K562 (cell line): ENCODE data around the gene ADGRG1. TPM values are rescaled to one million over a fixed set of nuclear protein-coding genes. Genes with fewer than 3 reads are reported as not detected.

ENCODE experiments used
- BHLHE40 ChIP-seq: IDR thresholded peaks from 2 replicates; pipeline ENCODE4 v1.6.1; 2011; ENCODE audit warnings: low read length, improper control_type of control experiment
- NRF1 ChIP-seq, 2 experiments: fragments of 450-650 bp; IDR thresholded peaks in 1 of 2; conservative IDR thresholded peaks in 1 of 2; 2 replicates each; pipeline ENCODE4 v1.6.1; 2014; ENCODE audit warnings: mild to moderate bottlenecking in 2 of 2
- RCOR1 ChIP-seq, 2 experiments: IDR thresholded peaks; 2 replicates each; pipeline ENCODE4 v1.6.1; 2012; ENCODE audit warnings: low read depth in 2 of 2, low read length in 2 of 2, borderline replicate concordance in 1 of 2, improper control_type of control experiment in 1 of 2
- RFX7 ChIP-seq: fragments of 250-450 bp; sonication (Bioruptor Pico); IDR thresholded peaks from 2 replicates; pipeline ENCODE4 v1.5.1; 2021; ENCODE audit warnings: mild to moderate bottlenecking
- THRAP3 ChIP-seq: fragments of 450-650 bp; IDR thresholded peaks from 2 replicates; pipeline ENCODE4 v1.6.1; 2016; ENCODE audit warnings: mild to moderate bottlenecking, inconsistent platforms, borderline replicate concordance
- ZBTB7A ChIP-seq: IDR thresholded peaks from 2 replicates; pipeline ENCODE4 v1.6.1; 2011; ENCODE audit warnings: low read depth, mild to moderate bottlenecking, low read length, moderate library complexity, borderline replicate concordance; ENCODE audit not compliant: control insufficient read depth
- polyA plus RNA-seq, 8 experiments: library from polyadenylated mRNA; depleted of rRNA in 4 of 8; stranded (reverse) in 5 of 8; unstranded in 3 of 8; fragments of >200 nt; fragmentation: Nextera tagmentation in 2 of 8; fragmentation: Illumina TruSeq in 1 of 8; extraction: Ambion mirVana in 2 of 8; extraction: Trizol in 1 of 8; gene quantifications; 2 replicates each; pipeline versions ENCODE4 v1.2.1 to v1.2.3, GENCODE V29; 2011 to 2014; ENCODE audit warnings: inconsistent platforms in 1 of 8, missing spikeins in 1 of 8
- total RNA-seq, 7 experiments: library from RNA; depleted of rRNA in 6 of 7; stranded (reverse); fragments of >200 nt in 6 of 7; fragmentation: Illumina TruSeq in 2 of 7; extraction: Trizol in 2 of 7; gene quantifications; 2 replicates each; pipeline versions ENCODE4 v1.2.1 to v1.2.3, GENCODE V29; 2011 to 2021; ENCODE audit warnings: low replicate concordance in 1 of 7
- TF ChIP-seq, protein P1 (sequence below), 2 experiments: IDR thresholded peaks; 2 replicates each; pipeline ENCODE4 v1.6.1; 2011; ENCODE audit warnings: borderline replicate concordance in 1 of 2, control low read depth in 1 of 2, low read depth in 1 of 2, low read length in 1 of 2, mild to moderate bottlenecking in 1 of 2, mixed read lengths in 1 of 2, moderate library complexity in 1 of 2; ENCODE audit not compliant: insufficient read depth in 1 of 2, insufficient read length in 1 of 2, poor library complexity in 1 of 2, severe bottlenecking in 1 of 2; ENCODE audit errors: extremely low read depth in 1 of 2
- TF ChIP-seq, protein P2 (sequence below): fragments of 250-450 bp; sonication (Bioruptor Pico); IDR thresholded peaks from 2 replicates; pipeline ENCODE4 v1.5.0; 2021; ENCODE audit warnings: mild to moderate bottlenecking, borderline replicate concordance
- TF ChIP-seq, protein P3 (sequence below): fragments of 450-650 bp; IDR thresholded peaks from 2 replicates; pipeline ENCODE4 v1.6.1; 2018; ENCODE audit not compliant: partially characterized antibody
- TF ChIP-seq, protein P4 (sequence below), 3 experiments: IDR thresholded peaks in 2 of 3; conservative IDR thresholded peaks in 1 of 3; 2 replicates each; pipeline ENCODE4 v1.5.1; 2011 to 2012; ENCODE audit warnings: low read length in 3 of 3, mild to moderate bottlenecking in 3 of 3, control low read depth in 2 of 3, improper control_type of control experiment in 1 of 3, inconsistent platforms in 1 of 3, low read depth in 1 of 3, mixed read lengths in 1 of 3, moderate library complexity in 1 of 3; ENCODE audit not compliant: insufficient read depth in 2 of 3

ADGRG1 gene
- total and polyA plus RNA-seq, 9 of the 15 experiments (the other 6 are each of a cell fraction or from before 2014, with no cell fraction given): 0.04 to 0.31 (median 0.16) TPM; not detected in 6

DNA sequence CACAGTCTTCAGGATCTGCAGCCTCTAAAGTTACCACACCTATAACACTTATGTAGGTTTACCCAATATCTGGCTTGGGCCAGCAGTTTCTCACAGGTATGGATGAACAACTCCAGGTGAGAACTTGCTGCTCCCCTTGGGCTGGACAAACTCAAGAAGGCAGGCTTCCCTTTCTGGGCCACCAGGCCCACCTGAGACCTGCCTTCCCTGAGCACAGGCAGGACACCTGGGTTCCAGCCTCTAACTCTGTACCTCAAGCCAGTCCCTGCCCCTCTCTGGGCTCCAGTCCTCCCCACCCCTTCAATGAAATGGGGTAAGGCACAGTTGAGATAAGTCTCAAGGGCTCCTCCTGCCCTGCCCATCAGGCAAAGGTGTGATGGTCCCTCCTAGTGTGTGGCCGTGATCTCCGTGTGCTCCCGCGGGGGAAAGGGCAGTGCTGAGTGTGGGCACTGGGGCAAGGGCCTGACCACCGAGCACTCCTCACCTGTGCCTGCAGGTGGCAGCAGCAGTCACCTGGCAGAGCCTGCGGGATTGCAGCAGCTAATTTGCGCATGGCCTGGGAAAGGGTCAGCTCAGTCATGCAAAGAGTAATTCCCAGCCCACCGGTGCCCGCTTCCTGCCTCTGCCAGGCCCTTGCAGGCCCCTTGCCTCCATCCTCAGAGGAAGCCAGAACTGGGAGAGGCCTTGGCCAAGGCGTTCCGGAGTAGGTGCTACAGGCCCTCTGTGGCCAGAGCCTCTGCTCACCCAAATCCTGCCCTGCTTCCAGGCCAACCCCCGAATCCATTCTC is 28.2 kb upstream of the ADGRG1 start (continued):
- TF ChIP-seq, protein P1, sequence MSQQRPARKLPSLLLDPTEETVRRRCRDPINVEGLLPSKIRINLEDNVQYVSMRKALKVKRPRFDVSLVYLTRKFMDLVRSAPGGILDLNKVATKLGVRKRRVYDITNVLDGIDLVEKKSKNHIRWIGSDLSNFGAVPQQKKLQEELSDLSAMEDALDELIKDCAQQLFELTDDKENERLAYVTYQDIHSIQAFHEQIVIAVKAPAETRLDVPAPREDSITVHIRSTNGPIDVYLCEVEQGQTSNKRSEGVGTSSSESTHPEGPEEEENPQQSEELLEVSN (IDR thresholded peaks at IDR 0.05; ENCODE audit: borderline replicate concordance in 1 of 2, extremely low read depth in 1 of 2, insufficient read depth in 1 of 2, insufficient read length in 1 of 2, low read depth in 1 of 2, low read length in 1 of 2, poor library complexity in 1 of 2, severe bottlenecking in 1 of 2): peak in 1 of 2 experiments; percentile 12
- TF ChIP-seq RFX7 (CRISPR knock-in tag) (no peak), NRF1 (conservative IDR thresholded peaks at IDR 0.05 in 1 of 2, IDR thresholded peaks at IDR 0.05 in 1 of 2) (peak; percentile 36 to 59; a peak in 3 of 4 replicates), BHLHE40 (0 out of 2 replicates have a peak, but pooled peaks have one; percentile 8), ZBTB7A (peak; percentile 61; the same call in 1 of the 2 replicates), RCOR1 (IDR thresholded peaks at IDR 0.05; ENCODE audit: borderline replicate concordance in 1 of 2, low read depth in 2 of 2, low read length in 2 of 2) (0 out of 4 replicates have a peak, but pooled peaks of 1 of the 2 experiments have one; percentile 44), THRAP3 (no peak)
- TF ChIP-seq, protein P2, sequence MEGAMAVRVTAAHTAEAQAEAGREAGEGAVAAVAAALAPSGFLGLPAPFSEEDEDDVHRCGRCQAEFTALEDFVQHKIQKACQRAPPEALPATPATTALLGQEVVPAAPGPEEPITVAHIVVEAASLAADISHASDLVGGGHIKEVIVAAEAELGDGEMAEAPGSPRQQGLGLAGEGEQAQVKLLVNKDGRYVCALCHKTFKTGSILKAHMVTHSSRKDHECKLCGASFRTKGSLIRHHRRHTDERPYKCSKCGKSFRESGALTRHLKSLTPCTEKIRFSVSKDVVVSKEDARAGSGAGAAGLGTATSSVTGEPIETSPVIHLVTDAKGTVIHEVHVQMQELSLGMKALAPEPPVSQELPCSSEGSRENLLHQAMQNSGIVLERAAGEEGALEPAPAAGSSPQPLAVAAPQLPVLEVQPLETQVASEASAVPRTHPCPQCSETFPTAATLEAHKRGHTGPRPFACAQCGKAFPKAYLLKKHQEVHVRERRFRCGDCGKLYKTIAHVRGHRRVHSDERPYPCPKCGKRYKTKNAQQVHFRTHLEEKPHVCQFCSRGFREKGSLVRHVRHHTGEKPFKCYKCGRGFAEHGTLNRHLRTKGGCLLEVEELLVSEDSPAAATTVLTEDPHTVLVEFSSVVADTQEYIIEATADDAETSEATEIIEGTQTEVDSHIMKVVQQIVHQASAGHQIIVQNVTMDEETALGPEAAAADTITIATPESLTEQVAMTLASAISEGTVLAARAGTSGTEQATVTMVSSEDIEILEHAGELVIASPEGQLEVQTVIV (CRISPR knock-in tag): no peak
- TF ChIP-seq, protein P3, sequence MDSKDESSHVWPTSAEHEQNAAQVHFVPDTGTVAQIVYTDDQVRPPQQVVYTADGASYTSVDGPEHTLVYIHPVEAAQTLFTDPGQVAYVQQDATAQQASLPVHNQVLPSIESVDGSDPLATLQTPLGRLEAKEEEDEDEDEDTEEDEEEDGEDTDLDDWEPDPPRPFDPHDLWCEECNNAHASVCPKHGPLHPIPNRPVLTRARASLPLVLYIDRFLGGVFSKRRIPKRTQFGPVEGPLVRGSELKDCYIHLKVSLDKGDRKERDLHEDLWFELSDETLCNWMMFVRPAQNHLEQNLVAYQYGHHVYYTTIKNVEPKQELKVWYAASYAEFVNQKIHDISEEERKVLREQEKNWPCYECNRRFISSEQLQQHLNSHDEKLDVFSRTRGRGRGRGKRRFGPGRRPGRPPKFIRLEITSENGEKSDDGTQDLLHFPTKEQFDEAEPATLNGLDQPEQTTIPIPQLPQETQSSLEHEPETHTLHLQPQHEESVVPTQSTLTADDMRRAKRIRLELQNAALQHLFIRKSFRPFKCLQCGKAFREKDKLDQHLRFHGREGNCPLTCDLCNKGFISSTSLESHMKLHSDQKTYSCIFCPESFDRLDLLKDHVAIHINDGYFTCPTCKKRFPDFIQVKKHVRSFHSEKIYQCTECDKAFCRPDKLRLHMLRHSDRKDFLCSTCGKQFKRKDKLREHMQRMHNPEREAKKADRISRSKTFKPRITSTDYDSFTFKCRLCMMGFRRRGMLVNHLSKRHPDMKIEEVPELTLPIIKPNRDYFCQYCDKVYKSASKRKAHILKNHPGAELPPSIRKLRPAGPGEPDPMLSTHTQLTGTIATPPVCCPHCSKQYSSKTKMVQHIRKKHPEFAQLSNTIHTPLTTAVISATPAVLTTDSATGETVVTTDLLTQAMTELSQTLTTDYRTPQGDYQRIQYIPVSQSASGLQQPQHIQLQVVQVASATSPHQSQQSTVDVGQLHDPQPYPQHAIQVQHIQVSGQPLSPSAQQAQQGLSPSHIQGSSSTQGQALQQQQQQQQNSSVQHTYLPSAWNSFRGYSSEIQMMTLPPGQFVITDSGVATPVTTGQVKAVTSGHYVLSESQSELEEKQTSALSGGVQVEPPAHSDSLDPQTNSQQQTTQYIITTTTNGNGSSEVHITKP: no peak
- TF ChIP-seq, protein P4, sequence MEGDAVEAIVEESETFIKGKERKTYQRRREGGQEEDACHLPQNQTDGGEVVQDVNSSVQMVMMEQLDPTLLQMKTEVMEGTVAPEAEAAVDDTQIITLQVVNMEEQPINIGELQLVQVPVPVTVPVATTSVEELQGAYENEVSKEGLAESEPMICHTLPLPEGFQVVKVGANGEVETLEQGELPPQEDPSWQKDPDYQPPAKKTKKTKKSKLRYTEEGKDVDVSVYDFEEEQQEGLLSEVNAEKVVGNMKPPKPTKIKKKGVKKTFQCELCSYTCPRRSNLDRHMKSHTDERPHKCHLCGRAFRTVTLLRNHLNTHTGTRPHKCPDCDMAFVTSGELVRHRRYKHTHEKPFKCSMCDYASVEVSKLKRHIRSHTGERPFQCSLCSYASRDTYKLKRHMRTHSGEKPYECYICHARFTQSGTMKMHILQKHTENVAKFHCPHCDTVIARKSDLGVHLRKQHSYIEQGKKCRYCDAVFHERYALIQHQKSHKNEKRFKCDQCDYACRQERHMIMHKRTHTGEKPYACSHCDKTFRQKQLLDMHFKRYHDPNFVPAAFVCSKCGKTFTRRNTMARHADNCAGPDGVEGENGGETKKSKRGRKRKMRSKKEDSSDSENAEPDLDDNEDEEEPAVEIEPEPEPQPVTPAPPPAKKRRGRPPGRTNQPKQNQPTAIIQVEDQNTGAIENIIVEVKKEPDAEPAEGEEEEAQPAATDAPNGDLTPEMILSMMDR (IDR thresholded peaks at IDR 0.05 in 2 of 3, conservative IDR thresholded peaks at IDR 0.05 in 1 of 3; ENCODE audit: insufficient read depth in 2 of 3, low read depth in 1 of 3, low read length in 3 of 3): peak; percentile 75 to 84 (median 83)
